RWPE2 (cell line): ENCODE data around the gene HIRA.

Experiments
- ATAC-seq: fragments of 200-7000 bp; cut with Tn5 transposase; 3 replicates; pipeline ENCODE4 v1.9.1; 2021; ENCODE audit warnings: low read depth
- DNase-seq: peaks from one replicate; pipeline ENCODE4 v3.0.0-alpha.2; 2020; ENCODE audit warnings: low spot score
- H3K27ac ChIP-seq: fragments of 450-650 bp; 2 replicates; pipeline ENCODE4 v1.5.1; 2017; ENCODE audit warnings: mild to moderate bottlenecking; ENCODE audit not compliant: poor library complexity, severe bottlenecking
- H3K27me3 ChIP-seq: fragments of 250-450 bp; sonication (Bioruptor Pico); 2 replicates; pipeline ENCODE4 v1.5.1; 2021; ENCODE audit warnings: mild to moderate bottlenecking, moderate library complexity; ENCODE audit not compliant: insufficient read depth, poor library complexity, severe bottlenecking
- H3K36me3 ChIP-seq: fragments of 250-450 bp; sonication (Bioruptor Pico); 2 replicates; pipeline ENCODE4 v1.5.1; 2020; ENCODE audit warnings: low read depth, mild to moderate bottlenecking, moderate library complexity
- H3K4me1 ChIP-seq: fragments of 250-450 bp; sonication (Bioruptor Pico); 2 replicates; pipeline ENCODE4 v1.5.1; 2021; ENCODE audit warnings: mild to moderate bottlenecking, moderate library complexity; ENCODE audit not compliant: insufficient read depth, poor library complexity, severe bottlenecking
- H3K4me3 ChIP-seq: fragments of 250-450 bp; sonication (Bioruptor Pico); 2 replicates; pipeline ENCODE4 v1.5.1; 2021; ENCODE audit warnings: mild to moderate bottlenecking, moderate library complexity; ENCODE audit not compliant: severe bottlenecking
- H3K9me3 ChIP-seq: fragments of 250-450 bp; sonication (Bioruptor Pico); 2 replicates; pipeline ENCODE4 v1.5.1; 2021; ENCODE audit warnings: mild to moderate bottlenecking, moderate library complexity; ENCODE audit not compliant: severe bottlenecking
- TF ChIP-seq, protein P1 (sequence below): fragments of 450-650 bp; IDR thresholded peaks from one replicate; pipeline ENCODE4 v1.5.1; 2017; ENCODE audit warnings: mild to moderate bottlenecking, moderate library complexity; ENCODE audit not compliant: poor library complexity, severe bottlenecking

HIRA gene

DNA sequence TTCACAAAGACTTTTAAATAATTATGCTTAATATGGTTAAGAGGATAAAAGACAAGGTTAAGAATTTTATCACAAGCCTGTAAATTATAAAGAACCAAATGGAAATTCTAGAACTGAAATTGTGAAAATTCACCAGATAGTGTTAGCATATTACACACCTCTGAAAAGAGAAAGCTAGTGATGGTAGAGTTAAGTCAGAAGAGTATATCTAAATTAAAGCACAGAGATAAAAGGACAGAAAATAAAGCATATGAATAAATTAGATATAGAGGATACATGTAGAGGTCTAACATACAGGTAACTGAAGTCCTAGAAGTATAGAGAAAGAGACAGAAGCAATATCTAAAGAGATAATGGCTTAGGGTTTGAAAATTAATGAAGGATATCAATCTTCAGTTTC is 135.8 kb downstream of the HIRA start:
- H3K4me3 ChIP-seq = no peak overlapping the region
- H3K4me1 ChIP-seq = peaks cover 6% of the 10 kb centered on the region
- no peaks in the 10 kb centered on the region for H3K9me3 ChIP-seq
- no peaks in the 10 kb centered on the region for H3K36me3 ChIP-seq
- no peaks in the 10 kb centered on the region for H3K27me3 ChIP-seq
- H3K27ac ChIP-seq = no peak overlapping the region
- TF ChIP-seq, protein P1, sequence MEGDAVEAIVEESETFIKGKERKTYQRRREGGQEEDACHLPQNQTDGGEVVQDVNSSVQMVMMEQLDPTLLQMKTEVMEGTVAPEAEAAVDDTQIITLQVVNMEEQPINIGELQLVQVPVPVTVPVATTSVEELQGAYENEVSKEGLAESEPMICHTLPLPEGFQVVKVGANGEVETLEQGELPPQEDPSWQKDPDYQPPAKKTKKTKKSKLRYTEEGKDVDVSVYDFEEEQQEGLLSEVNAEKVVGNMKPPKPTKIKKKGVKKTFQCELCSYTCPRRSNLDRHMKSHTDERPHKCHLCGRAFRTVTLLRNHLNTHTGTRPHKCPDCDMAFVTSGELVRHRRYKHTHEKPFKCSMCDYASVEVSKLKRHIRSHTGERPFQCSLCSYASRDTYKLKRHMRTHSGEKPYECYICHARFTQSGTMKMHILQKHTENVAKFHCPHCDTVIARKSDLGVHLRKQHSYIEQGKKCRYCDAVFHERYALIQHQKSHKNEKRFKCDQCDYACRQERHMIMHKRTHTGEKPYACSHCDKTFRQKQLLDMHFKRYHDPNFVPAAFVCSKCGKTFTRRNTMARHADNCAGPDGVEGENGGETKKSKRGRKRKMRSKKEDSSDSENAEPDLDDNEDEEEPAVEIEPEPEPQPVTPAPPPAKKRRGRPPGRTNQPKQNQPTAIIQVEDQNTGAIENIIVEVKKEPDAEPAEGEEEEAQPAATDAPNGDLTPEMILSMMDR = no peak
- ATAC-seq (no peak), DNase-seq (no peak)

DNA sequence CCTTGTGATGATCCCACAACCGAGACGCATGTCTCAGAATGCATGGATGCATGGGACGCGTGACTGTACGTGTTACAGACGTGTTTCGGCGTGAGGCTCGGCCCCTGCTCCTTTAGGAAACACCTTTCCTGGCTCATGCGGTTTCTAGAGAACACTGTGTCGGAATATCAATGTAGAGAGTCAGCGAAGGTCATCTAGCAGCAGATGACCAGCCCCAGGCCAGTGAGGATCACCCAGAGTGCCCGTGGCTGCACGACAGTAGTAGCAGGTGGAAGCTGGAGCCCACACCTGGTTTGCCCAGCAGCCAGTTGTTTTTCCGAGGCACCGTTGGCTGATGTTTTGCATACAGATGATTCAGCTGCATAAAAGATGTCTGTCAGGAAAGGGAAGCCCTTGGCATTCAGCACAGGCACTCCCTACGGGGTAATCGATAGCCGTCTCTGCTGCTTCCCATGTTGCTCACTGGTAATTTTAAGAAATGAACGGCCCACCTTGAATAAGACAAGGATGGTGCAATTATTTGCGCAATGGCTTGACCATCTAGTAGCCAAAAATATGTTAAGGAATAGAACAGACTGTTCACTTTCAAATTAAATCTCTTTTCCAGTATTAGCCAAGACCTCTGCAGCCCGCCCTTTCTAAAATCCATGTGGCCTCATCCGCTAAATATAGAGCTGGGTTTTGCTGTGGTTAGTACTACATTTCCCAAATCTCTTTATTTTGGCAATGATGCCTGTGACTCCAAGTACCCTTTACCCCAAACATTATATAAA is 138.9 kb downstream of the HIRA start:
- peak overlapping the region; percentile 75 for H3K4me3 ChIP-seq
- ATAC-seq (peak; percentile 2; the same call in 1 of the 3 replicates), DNase-seq (peak; percentile 47)
- H3K4me1 ChIP-seq = peaks cover 20% of the 10 kb centered on the region
- peak overlapping the region; percentile 32 for H3K27ac ChIP-seq
- no peaks in the 10 kb centered on the region for H3K36me3 ChIP-seq
- no peaks in the 10 kb centered on the region for H3K27me3 ChIP-seq
- no peaks in the 10 kb centered on the region for H3K9me3 ChIP-seq
- TF ChIP-seq, protein P1 = no peak

DNA sequence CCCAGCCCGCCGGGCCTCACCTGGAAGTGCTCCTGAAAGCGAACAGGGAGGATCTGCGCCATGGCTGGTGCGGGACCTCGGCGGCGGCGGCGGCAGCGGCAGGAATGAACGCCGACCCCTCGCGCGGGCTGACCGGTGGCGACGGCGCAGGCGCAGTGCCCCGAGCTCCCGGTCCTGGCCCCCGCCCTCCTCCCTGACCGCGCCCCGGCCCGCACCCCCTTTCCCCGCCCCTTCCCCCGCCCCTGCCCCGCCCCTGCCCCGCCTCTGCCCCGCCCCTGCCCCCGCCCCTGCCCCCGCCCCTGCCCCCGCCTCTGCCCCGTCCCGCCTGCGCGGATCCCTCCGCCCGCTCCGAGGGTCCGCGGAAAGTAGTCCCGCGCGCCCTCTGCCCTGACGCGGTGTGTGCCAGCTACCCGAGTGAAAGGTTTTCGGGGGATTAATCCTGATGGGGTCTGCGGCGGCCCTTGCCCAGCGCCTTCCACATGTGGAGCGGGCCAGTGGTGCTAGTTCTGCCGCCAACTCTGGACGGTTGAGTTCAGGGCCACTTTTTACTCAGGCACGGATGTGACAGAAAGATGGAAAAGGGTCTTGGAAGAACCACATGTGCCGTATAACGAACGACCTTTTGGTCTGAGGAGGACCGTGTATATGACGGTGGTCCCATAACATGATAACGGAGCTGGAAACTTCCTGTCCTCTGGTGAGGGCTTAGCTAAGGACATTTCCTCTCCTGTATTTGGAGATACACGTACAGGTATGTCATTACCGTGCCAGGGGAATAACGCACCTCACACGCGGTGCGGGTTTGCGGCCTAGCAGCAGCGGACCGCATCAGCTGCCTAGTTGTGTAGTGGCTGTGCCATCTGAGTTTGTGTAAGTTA is 139.7 kb downstream of the HIRA start, which contains the start of gene CLTCL1:
TSS of gene CLTCL1 (minus strand) at position 140 of the 878 bp plus-strand sequence. CDS start at position 62, 78 bp downstream.
- ATAC-seq (peak; percentile 31), DNase-seq (peak; percentile 74)
- Histone ChIP-seq H3K4me1 (peaks cover 28% of the 10 kb centered on the region), H3K36me3 (no peaks in the 10 kb centered on the region), H3K27ac (peak within 1 kb of the TSS; percentile 83), H3K27me3 (no peaks in the 10 kb centered on the region), H3K4me3 (peak within 1 kb of the TSS; percentile 75), H3K9me3 (no peaks in the 10 kb centered on the region)
- TF ChIP-seq, protein P1 = no peak

DNA sequence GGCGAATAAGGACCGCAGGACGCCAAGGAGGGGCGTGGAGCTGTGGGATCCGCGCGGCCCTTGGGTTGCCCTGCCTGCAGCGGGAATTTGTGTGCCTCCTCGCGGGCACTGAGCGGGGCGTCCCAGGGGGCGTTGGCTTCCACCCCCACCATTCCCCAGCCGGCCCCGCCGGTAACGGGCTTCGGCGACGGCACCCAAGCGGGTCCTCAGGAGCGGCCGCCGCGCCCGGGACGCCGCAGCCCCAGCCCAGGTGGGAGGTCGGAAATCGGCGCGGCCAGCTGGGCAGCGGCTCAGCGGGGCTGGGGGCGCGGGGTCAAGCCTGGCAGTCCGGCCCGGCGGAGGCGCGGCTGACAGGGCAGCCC is 140.3 kb downstream of the HIRA start:
- Histone ChIP-seq H3K36me3 (no peaks in the 10 kb centered on the region), H3K4me3 (peak overlapping the region; percentile 75), H3K27me3 (no peaks in the 10 kb centered on the region), H3K4me1 (peaks cover 31% of the 10 kb centered on the region), H3K27ac (peak overlapping the region; percentile 83), H3K9me3 (no peaks in the 10 kb centered on the region)
- DNase-seq = peak; percentile 52
- TF ChIP-seq, protein P1 = no peak
- no peak; the same call in 2 of the 3 replicates for ATAC-seq
